Measurements from ENCODE around the gene B3GALT2.

DNA sequence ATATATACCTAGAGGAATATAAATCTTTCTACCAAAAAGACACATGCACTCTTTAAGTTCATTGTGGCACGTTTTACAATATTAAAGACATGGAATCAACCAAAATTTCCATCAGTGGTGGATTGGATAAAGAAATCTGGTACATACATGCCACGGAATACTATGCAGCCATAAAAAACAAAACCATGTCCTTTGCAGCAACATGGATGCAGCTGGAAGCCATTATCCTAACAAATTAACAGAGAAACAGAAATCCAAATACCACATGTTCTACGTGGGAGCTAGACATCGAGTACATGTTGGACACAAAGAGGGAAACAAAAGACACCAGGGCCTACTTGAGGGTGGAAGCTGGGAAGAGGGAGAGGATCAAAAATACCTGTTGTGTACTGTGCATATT is 33.0 kb upstream of the B3GALT2 start:
- TF ChIP-seq, protein P1, sequence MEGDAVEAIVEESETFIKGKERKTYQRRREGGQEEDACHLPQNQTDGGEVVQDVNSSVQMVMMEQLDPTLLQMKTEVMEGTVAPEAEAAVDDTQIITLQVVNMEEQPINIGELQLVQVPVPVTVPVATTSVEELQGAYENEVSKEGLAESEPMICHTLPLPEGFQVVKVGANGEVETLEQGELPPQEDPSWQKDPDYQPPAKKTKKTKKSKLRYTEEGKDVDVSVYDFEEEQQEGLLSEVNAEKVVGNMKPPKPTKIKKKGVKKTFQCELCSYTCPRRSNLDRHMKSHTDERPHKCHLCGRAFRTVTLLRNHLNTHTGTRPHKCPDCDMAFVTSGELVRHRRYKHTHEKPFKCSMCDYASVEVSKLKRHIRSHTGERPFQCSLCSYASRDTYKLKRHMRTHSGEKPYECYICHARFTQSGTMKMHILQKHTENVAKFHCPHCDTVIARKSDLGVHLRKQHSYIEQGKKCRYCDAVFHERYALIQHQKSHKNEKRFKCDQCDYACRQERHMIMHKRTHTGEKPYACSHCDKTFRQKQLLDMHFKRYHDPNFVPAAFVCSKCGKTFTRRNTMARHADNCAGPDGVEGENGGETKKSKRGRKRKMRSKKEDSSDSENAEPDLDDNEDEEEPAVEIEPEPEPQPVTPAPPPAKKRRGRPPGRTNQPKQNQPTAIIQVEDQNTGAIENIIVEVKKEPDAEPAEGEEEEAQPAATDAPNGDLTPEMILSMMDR (conservative IDR thresholded peaks at IDR 0.05; ENCODE audit: low read length), result no peak
- no peak for TF ChIP-seq EZH2phosphoT487 (IDR thresholded peaks at IDR 0.05; ENCODE audit: borderline replicate concordance)

All from Loucy (cell line).